Measurements from ENCODE around the gene KRT20. TPM values are rescaled to one million over a fixed set of nuclear protein-coding genes. Genes with fewer than 3 reads are reported as not detected.
A peak's percentile ranks its signal among the peaks of the same experiment; 100 is the strongest.

KRT20 gene
- total and polyA plus RNA-seq, 2 of the 13 experiments (the other 11 are each of a cell fraction or from before 2014, with no cell fraction given): 0.13 to 0.20 TPM

- no peak for TF ChIP-seq ZNF503 (CRISPR knock-in tag; IDR thresholded peaks at IDR 0.05)
- no peak for TF ChIP-seq PTBP1 (IDR thresholded peaks at IDR 0.05; ENCODE audit: low read depth, low read length, poor library complexity, severe bottlenecking)
- TF ChIP-seq SMAD3 (CRISPR knock-in tag; IDR thresholded peaks at IDR 0.05): 0 out of 2 replicates have a peak, but pooled peaks have one; percentile 36
- TF ChIP-seq HOXA7 (CRISPR knock-in tag; IDR thresholded peaks at IDR 0.05): no peak
- no peak for TF ChIP-seq ZBTB40 (IDR thresholded peaks at IDR 0.05)
- no peak for TF ChIP-seq ZBTB40 (CRISPR knock-in tag; IDR thresholded peaks at IDR 0.05)
- no peak for TF ChIP-seq ARID2 (CRISPR knock-in tag; IDR thresholded peaks at IDR 0.05; ENCODE audit: borderline replicate concordance)
- no peak for TF ChIP-seq CHD2 (IDR thresholded peaks at IDR 0.05; ENCODE audit: low read depth, low read length)
- TF ChIP-seq ZNF18 (CRISPR knock-in tag; IDR thresholded peaks at IDR 0.05; ENCODE audit: insufficient replicate concordance): no peak
- TF ChIP-seq ZNF777 (CRISPR knock-in tag; IDR thresholded peaks at IDR 0.05): no peak
- TF ChIP-seq TFDP1 (CRISPR knock-in tag; IDR thresholded peaks at IDR 0.05; ENCODE audit: borderline replicate concordance): no peak
- TF ChIP-seq POGZ (CRISPR knock-in tag; IDR thresholded peaks at IDR 0.05): 0 out of 2 replicates have a peak, but pooled peaks have one; percentile 39
- TF ChIP-seq ZNF329 (CRISPR knock-in tag; IDR thresholded peaks at IDR 0.05; ENCODE audit: low read depth): no peak
- TF ChIP-seq ASH2L (IDR thresholded peaks at IDR 0.05; ENCODE audit: insufficient read length, low read depth, low read length): peak; percentile 38
- no peak for TF ChIP-seq PRPF4 (IDR thresholded peaks at IDR 0.05; ENCODE audit: low read depth, low read length, poor library complexity, severe bottlenecking)
- TF ChIP-seq SALL2 (CRISPR knock-in tag; IDR thresholded peaks at IDR 0.05): no peak
- no peak for TF ChIP-seq HES4 (CRISPR knock-in tag; IDR thresholded peaks at IDR 0.05; ENCODE audit: borderline replicate concordance)
These were observed 30.2 kb upstream of the KRT20 start (continued) for GRCh38 chr17:40915199-40915661.

Data from HepG2 (cell line).